Lower leg skin (tissue), 4 donors: ENCODE results near the gene EEIG2. TPM values are rescaled to one million over a fixed set of nuclear protein-coding genes. Genes with fewer than 3 reads are reported as not detected.

Experiments used
- DNase-seq, 2 donors: peaks; one replicate each; pipeline ENCODE4 v3.0.0-alpha.2; 2019; ENCODE audit warnings: low spot score in 2 of 2
- H3K4me3 ChIP-seq: fragments of 200-600 bp; sonication (generic); 2 replicates; pipeline ENCODE4 v1.5.1; 2017; ENCODE audit warnings: mild to moderate bottlenecking, low read depth; ENCODE audit not compliant: poor library complexity, severe bottlenecking
- POLR2A ChIP-seq, 2 donors: fragments of 450-650 bp; IDR thresholded peaks; one replicate each; pipeline ENCODE4 v1.6.1; 2016 to 2017; ENCODE audit warnings: antibody characterized with exemption in 2 of 2, mild to moderate bottlenecking in 1 of 2, moderate library complexity in 1 of 2
- WGBS, 2 donors: methylation state at CpG; one replicate each; pipeline ENCODE4 v1.1.5; 2018; 5-methylcytosine and 5-hydroxymethylcytosine counted together
- intact Hi-C: fragments of 100-400 bp; cut with DNase I; formaldehyde crosslinking; loops from one replicate; pipeline ENCODE4 v1.15.0; 2023; ENCODE audit warnings: low total_unique reads
- total RNA-seq, 4 donors: library from RNA; depleted of rRNA; stranded (reverse); fragments of >200 nt; gene quantifications; one replicate each; pipeline ENCODE4 v1.1.0, GENCODE V29; 2016
- TF ChIP-seq, protein P1 (sequence below), 3 donors: fragments of 450-650 bp; IDR thresholded peaks; one replicate each; pipeline ENCODE4 v1.5.1; 2016; ENCODE audit warnings: antibody characterized with exemption in 3 of 3, mild to moderate bottlenecking in 3 of 3, moderate library complexity in 2 of 3

EEIG2 gene
- total RNA-seq, 4 donors from 2014 or later, result 4.8 to 7.3 (median 5.5) TPM

DNA sequence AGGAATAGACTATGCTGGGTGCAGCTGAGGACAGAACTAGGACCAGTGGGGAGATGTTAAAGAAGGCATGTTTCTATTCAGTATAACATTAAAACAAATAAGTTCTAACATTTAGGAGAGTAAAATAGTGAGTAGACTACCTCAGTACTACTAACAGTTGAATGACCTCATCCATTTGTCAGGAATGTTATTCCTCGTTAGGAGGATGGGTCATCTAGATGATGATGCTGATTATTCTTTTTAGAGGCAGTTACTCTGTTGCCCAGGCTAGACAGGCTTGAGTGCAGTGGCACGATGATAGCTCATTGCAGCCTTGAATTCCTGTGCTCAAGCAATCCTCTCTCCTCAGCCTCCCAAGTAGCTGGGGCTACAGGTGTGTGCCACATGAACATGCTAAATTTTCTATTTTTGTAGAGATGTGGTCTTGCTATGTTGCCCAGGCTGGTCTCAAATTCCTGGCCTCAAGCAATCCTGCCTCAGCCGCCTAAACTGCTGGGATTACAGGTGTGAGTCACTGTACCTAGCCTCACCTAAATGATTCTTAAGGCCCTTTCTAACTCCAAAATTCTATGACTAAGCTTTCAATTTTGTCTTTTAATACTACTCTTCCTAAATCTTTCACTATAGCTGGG lies 9.3 kb downstream of the EEIG2 start:
- TF ChIP-seq, protein P1, sequence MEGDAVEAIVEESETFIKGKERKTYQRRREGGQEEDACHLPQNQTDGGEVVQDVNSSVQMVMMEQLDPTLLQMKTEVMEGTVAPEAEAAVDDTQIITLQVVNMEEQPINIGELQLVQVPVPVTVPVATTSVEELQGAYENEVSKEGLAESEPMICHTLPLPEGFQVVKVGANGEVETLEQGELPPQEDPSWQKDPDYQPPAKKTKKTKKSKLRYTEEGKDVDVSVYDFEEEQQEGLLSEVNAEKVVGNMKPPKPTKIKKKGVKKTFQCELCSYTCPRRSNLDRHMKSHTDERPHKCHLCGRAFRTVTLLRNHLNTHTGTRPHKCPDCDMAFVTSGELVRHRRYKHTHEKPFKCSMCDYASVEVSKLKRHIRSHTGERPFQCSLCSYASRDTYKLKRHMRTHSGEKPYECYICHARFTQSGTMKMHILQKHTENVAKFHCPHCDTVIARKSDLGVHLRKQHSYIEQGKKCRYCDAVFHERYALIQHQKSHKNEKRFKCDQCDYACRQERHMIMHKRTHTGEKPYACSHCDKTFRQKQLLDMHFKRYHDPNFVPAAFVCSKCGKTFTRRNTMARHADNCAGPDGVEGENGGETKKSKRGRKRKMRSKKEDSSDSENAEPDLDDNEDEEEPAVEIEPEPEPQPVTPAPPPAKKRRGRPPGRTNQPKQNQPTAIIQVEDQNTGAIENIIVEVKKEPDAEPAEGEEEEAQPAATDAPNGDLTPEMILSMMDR (IDR thresholded peaks at IDR 0.05), result no peak
- no peak for TF ChIP-seq POLR2A (IDR thresholded peaks at IDR 0.05)
- H3K4me3 ChIP-seq, result no peak overlapping the region
- intact Hi-C loops, result no loop called here
- WGBS, 2 donors, result 72 to 82% methylated on average over 3 of the region's 3 CpGs
- no peak for DNase-seq

DNA sequence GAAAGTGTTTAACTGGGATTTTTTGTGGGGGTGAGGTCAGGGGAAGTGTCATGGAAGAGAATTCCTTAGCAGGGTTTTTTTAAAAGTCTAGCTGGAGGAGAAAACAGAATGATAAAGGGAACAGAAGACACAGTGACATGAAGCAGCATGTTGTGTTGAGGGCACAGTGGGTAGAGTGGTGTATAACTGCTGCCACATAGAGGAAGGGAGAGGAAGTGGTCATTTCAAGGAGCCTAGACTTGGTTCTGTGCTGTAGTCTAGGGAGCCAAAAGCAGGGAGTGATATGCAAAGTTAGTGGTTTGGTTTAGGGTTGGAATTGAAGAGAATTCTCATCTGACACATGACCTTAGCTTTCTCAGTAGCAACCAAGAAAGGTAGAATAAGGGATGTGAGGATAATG lies 10.2 kb downstream of the EEIG2 start:
- TF ChIP-seq, protein P1 (IDR thresholded peaks at IDR 0.05), result no peak
- TF ChIP-seq POLR2A (IDR thresholded peaks at IDR 0.05), result no peak
- DNase-seq, result no peak
- no peak overlapping the region for H3K4me3 ChIP-seq
- intact Hi-C loops, result loop anchor here (10.0 kb wide), 1 partner anchor 65 kb away; no protein-coding TSS in a partner anchor

- TF ChIP-seq, protein P1 (IDR thresholded peaks at IDR 0.05), result no peak
- TF ChIP-seq POLR2A (IDR thresholded peaks at IDR 0.05), result no peak
- intact Hi-C loops, result loop anchor here (10.0 kb wide), 1 partner anchor 66 kb away; no protein-coding TSS in a partner anchor
- DNase-seq, result no peak
- no peak overlapping the region for H3K4me3 ChIP-seq
- 80 to 83% methylated on average over 7 of the region's 7 CpGs for WGBS, 2 donors
These were observed 11.1 kb downstream of the EEIG2 start for GRCh38 chr1:108570998-108571401.

- intact Hi-C loops, result loop anchor here (10.0 kb wide), 1 partner anchor 67 kb away; no protein-coding TSS in a partner anchor
- 87 to 89% methylated on average over 5 of the region's 5 CpGs for WGBS, 2 donors
- no peak for TF ChIP-seq POLR2A (IDR thresholded peaks at IDR 0.05)
- TF ChIP-seq, protein P1 (IDR thresholded peaks at IDR 0.05), result no peak
- H3K4me3 ChIP-seq, result no peak overlapping the region
- DNase-seq, result no peak
These were observed 12.3 kb downstream of the EEIG2 start for GRCh38 chr1:108572182-108572581.

GRCh38 chr1:108573183-108573582 lies 13.3 kb downstream of the EEIG2 start:
- no peak overlapping the region for H3K4me3 ChIP-seq
- WGBS, 2 donors, result 96 to 99% methylated on average over 2 of the region's 2 CpGs
- intact Hi-C loops, result loop anchor here (10.0 kb wide), 1 partner anchor 68 kb away; no protein-coding TSS in a partner anchor
- TF ChIP-seq POLR2A (IDR thresholded peaks at IDR 0.05), result no peak
- TF ChIP-seq, protein P1 (IDR thresholded peaks at IDR 0.05), result no peak
- DNase-seq, result no peak

DNA sequence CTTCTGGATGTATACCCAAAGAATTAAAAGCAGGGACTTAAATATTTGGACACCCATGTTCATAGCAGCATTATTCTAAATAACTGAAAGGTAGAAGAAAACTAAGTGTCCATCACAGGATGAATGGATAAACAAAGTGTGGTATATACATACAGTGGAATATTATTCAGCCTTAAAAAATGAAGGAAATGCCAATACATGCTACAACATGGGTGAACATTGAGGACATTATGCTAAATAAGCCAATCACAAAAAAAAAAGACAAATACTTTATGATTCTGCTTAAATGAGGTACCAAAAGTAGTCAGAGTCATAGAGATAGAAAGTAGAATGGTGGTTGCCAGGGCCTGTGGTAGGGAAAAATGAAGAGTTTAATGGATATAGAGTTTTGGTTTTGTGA lies 14.1 kb downstream of the EEIG2 start:
- no peak for TF ChIP-seq POLR2A (IDR thresholded peaks at IDR 0.05)
- TF ChIP-seq, protein P1 (IDR thresholded peaks at IDR 0.05), result no peak
- no peak for DNase-seq
- no peak overlapping the region for H3K4me3 ChIP-seq
- intact Hi-C loops, result loop anchor here (10.0 kb wide), 1 partner anchor 69 kb away; no protein-coding TSS in a partner anchor
